OCI-LY7 (cell line): Measurements from ENCODE around the gene AMPD2. TPM values are rescaled to one million over a fixed set of nuclear protein-coding genes. Genes with fewer than 3 reads are reported as not detected.
"Not testable (repeated sequence)": the region's sequence is repeated elsewhere in the genome, so short reads cannot be mapped to it uniquely, and the experiment has no call there.

Experiments used
- BruUV-seq: library from RNA; stranded (reverse); fragments of 400-500 nt; replicated peaks from 2 replicates; lab custom pipeline; 2021; lab: Mats Ljungman, UMichigan
- CTCF ChIA-PET: fragments of 300-600 bp; sonication (Branson Sonifier 250); formaldehyde crosslinking; loops from one replicate; lab custom pipeline; 2022; ENCODE audit warnings: antibody characterized with exemption; ENCODE audit not compliant: unreplicated experiment; lab: Charles Lee
- POLR2A ChIA-PET: fragments of 300-600 bp; sonication (Branson Sonifier 250); formaldehyde crosslinking; loops from one replicate; lab custom pipeline; 2022; ENCODE audit warnings: antibody characterized with exemption; lab: Charles Lee
- DNase-seq: peaks from one replicate; pipeline ENCODE4 v3.0.0-alpha.2; 2015; ENCODE audit warnings: low spot score
- H2AFZ ChIP-seq: fragments of 200-600 bp; sonication (generic), shearing (Covaris generic); 2 replicates; pipeline ENCODE4 v1.6.1; 2014; ENCODE audit warnings: mild to moderate bottlenecking, antibody characterized with exemption, low read length, moderate library complexity
- H3K27ac ChIP-seq: fragments of 200-600 bp; sonication (generic); 2 replicates; pipeline ENCODE4 v1.5.1; 2014; ENCODE audit warnings: mixed run types, low read depth, mild to moderate bottlenecking, moderate library complexity, low read length, inconsistent platforms; ENCODE audit not compliant: poor library complexity, severe bottlenecking
- H3K36me3 ChIP-seq: fragments of 200-600 bp; sonication (generic); 2 replicates; pipeline ENCODE4 v1.6.1; 2014; ENCODE audit warnings: mild to moderate bottlenecking, antibody characterized with exemption, low read length, moderate library complexity, mixed read lengths; ENCODE audit not compliant: insufficient read depth
- H3K4me1 ChIP-seq: fragments of 200-600 bp; sonication (generic); 2 replicates; pipeline ENCODE4 v1.5.1; 2014; ENCODE audit warnings: mild to moderate bottlenecking, low read length; ENCODE audit not compliant: insufficient read depth, poor library complexity, severe bottlenecking
- H3K4me2 ChIP-seq: fragments of 200-600 bp; sonication (generic); 2 replicates; pipeline ENCODE4 v1.6.1; 2014; ENCODE audit warnings: mild to moderate bottlenecking, low read length
- H3K4me3 ChIP-seq: fragments of 200-600 bp; sonication (generic); 2 replicates; pipeline ENCODE4 v1.5.1; 2014; ENCODE audit warnings: mild to moderate bottlenecking, low read depth, low read length; ENCODE audit not compliant: poor library complexity, severe bottlenecking
- H3K79me2 ChIP-seq: fragments of 200-600 bp; sonication (generic); 2 replicates; pipeline ENCODE4 v1.6.1; 2016; ENCODE audit warnings: low read depth, mild to moderate bottlenecking, low read length, moderate library complexity, mixed read lengths; ENCODE audit not compliant: insufficient read depth
- H3K9me2 ChIP-seq: fragments of 200-600 bp; sonication (generic); 2 replicates; pipeline ENCODE4 v1.6.1; 2016; ENCODE audit warnings: mild to moderate bottlenecking, low read length, mixed read lengths; ENCODE audit not compliant: insufficient read depth
- H3K9me3 ChIP-seq: fragments of 200-600 bp; sonication (generic); 2 replicates; pipeline ENCODE4 v1.6.1; 2014; ENCODE audit warnings: mild to moderate bottlenecking, mixed run types, low read length, mixed read lengths
- H4K20me1 ChIP-seq: fragments of 200-600 bp; sonication (generic); 2 replicates; pipeline ENCODE4 v1.6.1; 2014; ENCODE audit warnings: mild to moderate bottlenecking, antibody characterized with exemption, low read length, moderate library complexity, mixed read lengths; ENCODE audit not compliant: insufficient read depth
- EZH2phosphoT487 ChIP-seq: fragments of 200-600 bp; sonication (generic); IDR thresholded peaks from 2 replicates; pipeline ENCODE4 v1.6.1; 2018; ENCODE audit warnings: low read depth, borderline replicate concordance, mild to moderate bottlenecking, mixed run types, antibody characterized with exemption, low read length, moderate library complexity, mixed read lengths
- intact Hi-C: fragments of 100-400 bp; cut with micrococcal nuclease; formaldehyde crosslinking; loops from one replicate; pipeline ENCODE4 v1.10.0; 2022; ENCODE audit not compliant: unreplicated experiment
- total RNA-seq, 2 experiments: library from RNA; depleted of rRNA in 1 of 2; stranded (reverse); fragments of >200 nt in 1 of 2; shearing (Covaris generic) in 1 of 2; gene quantifications; 2 replicates each; pipeline ENCODE4 v1.2.3, GENCODE V29; 2014 to 2022
- TF ChIP-seq, protein P1 (sequence below): fragments of 200-600 bp; sonication (generic); conservative IDR thresholded peaks from 2 replicates; pipeline ENCODE4 v1.5.1; 2014; ENCODE audit warnings: mild to moderate bottlenecking, antibody characterized with exemption, low read length, moderate library complexity, mixed read lengths

AMPD2 gene
- total RNA-seq, 2 experiments from 2014 or later: 51.8 to 66.2 TPM

DNA sequence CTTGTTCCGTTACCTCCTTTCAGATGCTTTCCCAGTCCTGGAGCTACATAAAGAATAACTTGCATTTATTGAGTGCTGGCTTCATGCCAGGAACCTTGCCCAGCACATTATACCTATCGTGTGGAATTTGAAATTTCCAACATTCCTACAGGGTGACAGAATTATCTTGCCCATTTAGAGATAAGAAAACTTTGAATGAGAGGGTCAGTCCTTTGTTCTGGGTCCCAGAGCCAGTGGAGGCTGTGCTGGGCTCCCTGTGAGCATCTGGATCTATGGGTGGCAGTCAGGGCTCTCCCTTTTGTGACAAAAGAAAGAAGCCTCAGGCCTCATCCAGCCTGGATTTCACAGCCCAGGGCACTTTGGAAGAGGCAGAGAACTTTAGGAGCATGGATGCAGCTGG is 39.5 kb downstream of the AMPD2 start:
- H3K4me1 ChIP-seq: peaks cover 9% of the 10 kb centered on the region
- H4K20me1 ChIP-seq: no peaks in the 10 kb centered on the region
- intact Hi-C loops: no loop called here
- H3K9me3 ChIP-seq: no peaks in the 10 kb centered on the region
- no peak overlapping the region for H3K4me3 ChIP-seq
- H2AFZ ChIP-seq: no peak overlapping the region
- no peak overlapping the region for H3K4me2 ChIP-seq
- BruUV-seq: no TSS peak
- no peaks in the 10 kb centered on the region for H3K79me2 ChIP-seq
- DNase-seq: no peak
- TF ChIP-seq, protein P1, sequence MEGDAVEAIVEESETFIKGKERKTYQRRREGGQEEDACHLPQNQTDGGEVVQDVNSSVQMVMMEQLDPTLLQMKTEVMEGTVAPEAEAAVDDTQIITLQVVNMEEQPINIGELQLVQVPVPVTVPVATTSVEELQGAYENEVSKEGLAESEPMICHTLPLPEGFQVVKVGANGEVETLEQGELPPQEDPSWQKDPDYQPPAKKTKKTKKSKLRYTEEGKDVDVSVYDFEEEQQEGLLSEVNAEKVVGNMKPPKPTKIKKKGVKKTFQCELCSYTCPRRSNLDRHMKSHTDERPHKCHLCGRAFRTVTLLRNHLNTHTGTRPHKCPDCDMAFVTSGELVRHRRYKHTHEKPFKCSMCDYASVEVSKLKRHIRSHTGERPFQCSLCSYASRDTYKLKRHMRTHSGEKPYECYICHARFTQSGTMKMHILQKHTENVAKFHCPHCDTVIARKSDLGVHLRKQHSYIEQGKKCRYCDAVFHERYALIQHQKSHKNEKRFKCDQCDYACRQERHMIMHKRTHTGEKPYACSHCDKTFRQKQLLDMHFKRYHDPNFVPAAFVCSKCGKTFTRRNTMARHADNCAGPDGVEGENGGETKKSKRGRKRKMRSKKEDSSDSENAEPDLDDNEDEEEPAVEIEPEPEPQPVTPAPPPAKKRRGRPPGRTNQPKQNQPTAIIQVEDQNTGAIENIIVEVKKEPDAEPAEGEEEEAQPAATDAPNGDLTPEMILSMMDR: no peak
- no peak for TF ChIP-seq EZH2phosphoT487
- CTCF ChIA-PET: no interaction called here
- POLR2A ChIA-PET: no interaction called here
- no peaks in the 10 kb centered on the region for H3K9me2 ChIP-seq
- H3K27ac ChIP-seq: no peak overlapping the region
- no peaks in the 10 kb centered on the region for H3K36me3 ChIP-seq

DNA sequence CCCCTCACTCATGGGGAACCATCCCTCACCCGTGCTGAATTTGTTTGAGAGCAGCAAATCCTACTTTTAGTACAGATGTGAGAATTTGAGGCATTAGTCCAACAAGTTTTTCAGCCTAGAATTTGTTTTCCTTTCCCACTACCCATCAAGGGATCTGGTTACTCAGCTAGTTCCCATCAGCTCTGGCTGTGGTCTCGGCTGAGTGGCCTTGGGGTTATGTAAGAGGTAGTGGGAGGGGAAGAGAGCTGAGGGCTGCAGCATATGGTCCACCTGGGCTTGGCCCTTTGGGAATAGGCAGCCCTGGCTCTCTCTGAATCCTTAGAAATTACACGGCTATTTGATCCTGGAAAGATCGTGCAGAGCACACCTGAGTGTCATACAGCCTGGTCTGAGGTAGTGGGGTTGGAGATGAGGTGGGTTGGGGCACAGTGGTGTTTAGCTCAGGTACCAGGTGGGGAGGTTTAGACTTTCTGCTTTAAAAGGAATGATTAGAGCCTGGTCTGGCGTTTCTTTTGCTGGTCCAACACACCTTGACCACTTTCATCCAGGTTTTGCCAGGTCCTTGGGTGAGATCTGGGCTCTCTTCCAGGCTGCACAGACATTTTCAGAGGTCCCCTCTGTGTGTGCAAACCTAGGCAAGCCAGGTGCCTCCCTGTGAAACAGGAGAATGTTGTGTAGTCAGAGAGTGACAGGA is 40.5 kb downstream of the AMPD2 start:
- TF ChIP-seq, protein P1: no peak
- no peak for TF ChIP-seq EZH2phosphoT487
- H3K4me2 ChIP-seq: no peak overlapping the region
- intact Hi-C loops: no loop called here
- H3K79me2 ChIP-seq: no peaks in the 10 kb centered on the region
- no TSS peak for BruUV-seq
- H3K36me3 ChIP-seq: no peaks in the 10 kb centered on the region
- H3K4me3 ChIP-seq: no peak overlapping the region
- peaks cover 9% of the 10 kb centered on the region for H3K4me1 ChIP-seq
- no peaks in the 10 kb centered on the region for H3K9me3 ChIP-seq
- H2AFZ ChIP-seq: no peak overlapping the region
- no peaks in the 10 kb centered on the region for H4K20me1 ChIP-seq
- POLR2A ChIA-PET: no interaction called here
- no peaks in the 10 kb centered on the region for H3K9me2 ChIP-seq
- DNase-seq: no peak
- CTCF ChIA-PET: no interaction called here
- H3K27ac ChIP-seq: no peak overlapping the region

DNA sequence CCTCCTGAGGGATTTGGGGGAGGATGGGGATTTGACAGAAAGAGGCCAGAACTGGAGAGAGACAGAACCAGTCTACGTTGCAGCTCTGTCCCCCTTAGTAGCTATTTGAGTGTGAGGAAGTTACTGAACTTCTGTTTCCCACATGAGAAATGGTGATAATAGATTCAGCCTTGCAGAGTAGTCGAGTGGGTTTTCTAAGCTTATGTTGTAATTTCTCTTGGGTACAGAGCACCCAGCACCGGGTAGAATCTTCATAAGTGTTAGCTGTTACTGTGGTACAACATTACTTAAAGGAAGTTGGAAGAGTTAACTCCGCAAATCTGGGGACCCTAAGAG is 41.0 kb downstream of the AMPD2 start:
- H3K4me3 ChIP-seq, DNase-seq, H3K4me2 ChIP-seq, intact Hi-C loops, BruUV-seq, CTCF ChIA-PET, H3K79me2 ChIP-seq, H4K20me1 ChIP-seq, H3K9me2 ChIP-seq, H3K4me1 ChIP-seq, H3K9me3 ChIP-seq, H3K36me3 ChIP-seq, H3K27ac ChIP-seq, H2AFZ ChIP-seq: not testable (repeated sequence)
- POLR2A ChIA-PET: interaction anchor here (0.5 kb wide), 1 partner anchor 418 kb away, joined by 3 read pairs; no protein-coding TSS in a partner anchor
